BE2C (cell line): ENCODE measurements around the gene TCF7L1. TPM values are rescaled to one million over a fixed set of nuclear protein-coding genes. Genes with fewer than 3 reads are reported as not detected.

ENCODE experiments used
- DNase-seq: peaks from one replicate; pipeline ENCODE4 v3.0.0-alpha.2; 2020
- H3K27me3 ChIP-seq: fragments of 250-450 bp; sonication (Bioruptor Pico); 2 replicates; pipeline ENCODE4 v1.5.1; 2020; ENCODE audit warnings: mild to moderate bottlenecking
- H3K36me3 ChIP-seq: fragments of 250-450 bp; sonication (Bioruptor Pico); 2 replicates; pipeline ENCODE4 v1.5.1; 2020; ENCODE audit warnings: mild to moderate bottlenecking
- H3K4me1 ChIP-seq: fragments of 250-450 bp; sonication (Bioruptor Pico); 2 replicates; pipeline ENCODE4 v1.5.1; 2020
- H3K4me3 ChIP-seq: 2 replicates; pipeline ENCODE4 v1.5.1; 2011; ENCODE audit warnings: low read depth, low read length
- H3K9me3 ChIP-seq: fragments of 250-450 bp; sonication (Bioruptor Pico); 2 replicates; pipeline ENCODE4 v1.5.1; 2020
- polyA plus RNA-seq: library from polyadenylated mRNA; unstranded; fragments of >200 nt; gene quantifications from one replicate; pipeline ENCODE4 v1.2.1, GENCODE V29; 2012; ENCODE audit warnings: low read depth, missing spikeins; ENCODE audit not compliant: insufficient read length, insufficient read depth
- TF ChIP-seq, protein P1 (sequence below): IDR thresholded peaks from 2 replicates; pipeline ENCODE4 v1.5.1; 2012; ENCODE audit warnings: mild to moderate bottlenecking, low read depth, low read length

Gene TCF7L1, protein sequence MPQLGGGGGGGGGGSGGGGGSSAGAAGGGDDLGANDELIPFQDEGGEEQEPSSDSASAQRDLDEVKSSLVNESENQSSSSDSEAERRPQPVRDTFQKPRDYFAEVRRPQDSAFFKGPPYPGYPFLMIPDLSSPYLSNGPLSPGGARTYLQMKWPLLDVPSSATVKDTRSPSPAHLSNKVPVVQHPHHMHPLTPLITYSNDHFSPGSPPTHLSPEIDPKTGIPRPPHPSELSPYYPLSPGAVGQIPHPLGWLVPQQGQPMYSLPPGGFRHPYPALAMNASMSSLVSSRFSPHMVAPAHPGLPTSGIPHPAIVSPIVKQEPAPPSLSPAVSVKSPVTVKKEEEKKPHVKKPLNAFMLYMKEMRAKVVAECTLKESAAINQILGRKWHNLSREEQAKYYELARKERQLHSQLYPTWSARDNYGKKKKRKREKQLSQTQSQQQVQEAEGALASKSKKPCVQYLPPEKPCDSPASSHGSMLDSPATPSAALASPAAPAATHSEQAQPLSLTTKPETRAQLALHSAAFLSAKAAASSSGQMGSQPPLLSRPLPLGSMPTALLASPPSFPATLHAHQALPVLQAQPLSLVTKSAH
- polyA plus RNA-seq = 0.34 TPM

DNA sequence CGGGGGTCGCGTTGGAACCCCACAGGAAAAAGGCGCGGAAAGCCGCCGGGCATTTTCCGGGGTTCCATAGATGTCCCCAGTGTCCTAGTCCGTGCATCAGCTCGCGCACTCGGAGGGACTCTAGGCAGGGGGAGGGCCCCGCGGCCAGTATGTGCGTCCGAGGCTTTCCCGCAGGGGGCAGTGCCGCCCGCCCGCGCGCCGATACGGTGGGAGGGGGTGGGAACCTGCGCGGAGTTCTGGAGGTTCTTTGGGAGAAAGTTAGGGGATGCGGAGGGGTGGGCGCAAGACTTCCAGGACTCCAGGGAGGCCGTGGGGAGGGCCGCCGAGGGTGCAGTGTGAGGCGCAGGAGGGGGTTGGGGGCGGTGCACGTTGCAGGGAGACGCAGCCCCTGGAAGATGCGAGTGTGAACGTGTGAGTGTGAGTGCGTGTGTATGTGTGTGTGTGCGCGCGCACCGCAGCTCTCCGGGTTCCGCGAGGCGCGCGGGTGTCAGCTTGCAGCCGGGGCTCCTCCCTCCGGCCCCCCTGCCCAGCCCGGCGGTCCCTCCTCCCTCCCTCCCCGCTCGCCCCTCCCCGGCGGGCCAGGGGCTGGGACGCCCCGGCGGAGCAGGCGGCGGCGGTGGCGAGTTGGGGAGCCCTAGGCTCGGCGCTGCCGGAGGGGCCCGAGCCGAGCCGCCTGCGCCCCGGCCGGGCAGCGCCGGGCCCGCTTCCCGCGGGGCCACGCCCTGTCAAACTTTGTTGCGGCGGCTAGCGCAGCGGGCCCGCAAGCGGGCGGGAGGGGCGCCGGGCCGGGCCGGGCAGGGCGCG is at the start of gene TCF7L1:
Gene TCF7L1, plus strand, starts transcription at position 559 of the 804 bp plus-strand sequence. CDS start 293 bp downstream, outside the sequence.
- no peaks in the 10 kb centered on the region for H3K9me3 ChIP-seq
- H3K27me3 ChIP-seq = peaks cover 30% of the 10 kb centered on the region
- peak within 1 kb of the TSS; percentile 38 for H3K4me3 ChIP-seq
- H3K36me3 ChIP-seq = no peaks in the 10 kb centered on the region
- TF ChIP-seq, protein P1, sequence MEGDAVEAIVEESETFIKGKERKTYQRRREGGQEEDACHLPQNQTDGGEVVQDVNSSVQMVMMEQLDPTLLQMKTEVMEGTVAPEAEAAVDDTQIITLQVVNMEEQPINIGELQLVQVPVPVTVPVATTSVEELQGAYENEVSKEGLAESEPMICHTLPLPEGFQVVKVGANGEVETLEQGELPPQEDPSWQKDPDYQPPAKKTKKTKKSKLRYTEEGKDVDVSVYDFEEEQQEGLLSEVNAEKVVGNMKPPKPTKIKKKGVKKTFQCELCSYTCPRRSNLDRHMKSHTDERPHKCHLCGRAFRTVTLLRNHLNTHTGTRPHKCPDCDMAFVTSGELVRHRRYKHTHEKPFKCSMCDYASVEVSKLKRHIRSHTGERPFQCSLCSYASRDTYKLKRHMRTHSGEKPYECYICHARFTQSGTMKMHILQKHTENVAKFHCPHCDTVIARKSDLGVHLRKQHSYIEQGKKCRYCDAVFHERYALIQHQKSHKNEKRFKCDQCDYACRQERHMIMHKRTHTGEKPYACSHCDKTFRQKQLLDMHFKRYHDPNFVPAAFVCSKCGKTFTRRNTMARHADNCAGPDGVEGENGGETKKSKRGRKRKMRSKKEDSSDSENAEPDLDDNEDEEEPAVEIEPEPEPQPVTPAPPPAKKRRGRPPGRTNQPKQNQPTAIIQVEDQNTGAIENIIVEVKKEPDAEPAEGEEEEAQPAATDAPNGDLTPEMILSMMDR = peak; percentile 56
- H3K4me1 ChIP-seq = no peaks in the 10 kb centered on the region
- peak; percentile 65 for DNase-seq

DNA sequence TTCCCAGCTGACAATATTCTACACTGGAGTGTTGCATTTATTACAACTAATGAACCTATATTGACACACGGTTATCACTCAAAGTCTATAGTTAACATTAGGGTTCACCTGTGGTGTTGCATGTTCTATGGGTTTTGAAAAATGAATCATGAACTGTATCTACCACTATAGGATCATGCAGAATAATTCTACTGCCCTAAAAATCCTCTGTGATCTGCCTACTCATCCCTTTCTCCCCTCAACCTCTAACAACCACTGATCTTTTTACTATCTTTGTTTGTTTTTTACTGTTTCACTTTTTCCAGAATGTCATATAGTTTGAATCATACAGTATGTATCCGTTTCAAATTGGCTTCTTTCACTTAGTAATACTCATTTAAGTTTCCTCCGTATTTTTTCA is 47.6 kb upstream of the TCF7L1 start:
- TF ChIP-seq, protein P1 = no peak
- DNase-seq = no peak
- Histone ChIP-seq H3K27me3 (peaks cover 4% of the 10 kb centered on the region), H3K36me3 (no peaks in the 10 kb centered on the region), H3K4me3 (no peak overlapping the region), H3K9me3 (no peaks in the 10 kb centered on the region), H3K4me1 (no peaks in the 10 kb centered on the region)

DNA sequence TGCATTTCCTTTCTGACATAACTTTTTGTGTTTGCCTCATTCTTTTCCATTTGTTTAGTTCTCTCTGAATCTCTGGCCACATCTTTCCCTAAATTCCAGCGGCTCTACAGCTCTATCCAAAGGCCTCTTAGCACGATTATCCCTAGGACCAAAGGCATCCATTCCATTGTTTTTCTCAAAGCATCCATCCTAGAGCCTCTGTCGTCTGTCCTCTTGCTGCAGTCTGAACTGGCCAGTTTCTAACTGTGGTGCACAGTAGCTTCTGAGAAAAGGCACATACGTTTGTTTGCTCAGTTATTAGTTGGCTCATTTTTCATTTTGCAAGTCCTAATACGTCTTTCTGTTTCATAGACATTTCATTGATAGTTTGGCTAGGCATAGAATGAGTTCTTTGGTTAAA is 45.7 kb upstream of the TCF7L1 start:
- no peak for DNase-seq
- Histone ChIP-seq H3K4me1 (no peaks in the 10 kb centered on the region), H3K36me3 (no peaks in the 10 kb centered on the region), H3K4me3 (no peak overlapping the region), H3K27me3 (peaks cover 4% of the 10 kb centered on the region), H3K9me3 (no peaks in the 10 kb centered on the region)
- TF ChIP-seq, protein P1 = no peak

DNA sequence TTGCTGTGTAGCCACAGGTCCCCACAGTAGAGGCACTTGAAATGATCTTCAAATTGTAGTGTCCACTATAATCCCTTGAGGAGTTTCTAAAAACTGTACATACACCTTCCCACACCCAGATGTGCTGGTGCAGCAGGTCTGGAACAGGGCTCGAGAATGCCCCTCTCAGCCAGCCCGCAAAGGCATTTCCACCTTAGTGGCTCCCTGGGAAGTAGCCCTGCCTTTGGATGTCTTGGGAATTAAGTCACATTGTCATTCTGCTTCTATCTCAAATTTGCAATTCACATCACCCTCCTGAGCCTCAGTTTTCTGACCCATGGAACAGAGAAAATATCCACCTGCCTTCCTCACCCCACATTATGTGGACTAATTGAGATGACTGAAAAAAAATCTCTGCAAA is 44.3 kb upstream of the TCF7L1 start:
- Histone ChIP-seq H3K9me3 (no peaks in the 10 kb centered on the region), H3K27me3 (peaks cover 4% of the 10 kb centered on the region), H3K4me1 (no peaks in the 10 kb centered on the region), H3K4me3 (no peak overlapping the region), H3K36me3 (no peaks in the 10 kb centered on the region)
- no peak for DNase-seq
- TF ChIP-seq, protein P1 = no peak

DNA sequence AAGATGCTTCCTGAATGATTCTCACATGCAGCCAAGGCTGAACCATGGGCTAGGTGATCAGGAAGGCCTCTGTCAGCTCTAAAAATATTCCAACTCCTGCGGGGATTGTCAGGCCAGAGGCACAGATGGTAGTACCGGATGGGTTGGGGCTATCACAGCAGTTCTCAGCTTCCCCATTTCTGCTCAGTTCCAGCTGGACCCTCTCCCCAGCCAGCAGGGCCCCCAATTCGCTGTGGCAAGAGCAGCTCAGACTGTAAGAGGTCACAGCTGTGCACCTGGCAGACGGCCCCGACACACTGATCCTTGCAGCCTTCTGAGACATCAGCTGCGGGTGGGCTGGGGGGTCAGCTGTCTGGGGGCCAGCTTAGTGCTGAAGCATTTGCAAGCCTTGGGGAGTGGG is 43.6 kb upstream of the TCF7L1 start:
- no peaks in the 10 kb centered on the region for H3K36me3 ChIP-seq
- no peaks in the 10 kb centered on the region for H3K4me1 ChIP-seq
- peaks cover 4% of the 10 kb centered on the region for H3K27me3 ChIP-seq
- no peak for DNase-seq
- TF ChIP-seq, protein P1 = no peak
- H3K9me3 ChIP-seq = no peaks in the 10 kb centered on the region
- H3K4me3 ChIP-seq = no peak overlapping the region
